HG02981 (cell line): ENCODE results near the gene MAML2.
"Not testable (repeated sequence)": the region's sequence is repeated elsewhere in the genome, so short reads cannot be mapped to it uniquely, and the experiment has no call there.

Experiments
- ATAC-seq: cut with Tn5 transposase; IDR thresholded peaks from one replicate; pipeline ENCODE4 v1.9.1; 2021; ENCODE audit warnings: mild to moderate bottlenecking, moderate library complexity; ENCODE audit not compliant: unreplicated experiment

The MAML2 gene

DNA sequence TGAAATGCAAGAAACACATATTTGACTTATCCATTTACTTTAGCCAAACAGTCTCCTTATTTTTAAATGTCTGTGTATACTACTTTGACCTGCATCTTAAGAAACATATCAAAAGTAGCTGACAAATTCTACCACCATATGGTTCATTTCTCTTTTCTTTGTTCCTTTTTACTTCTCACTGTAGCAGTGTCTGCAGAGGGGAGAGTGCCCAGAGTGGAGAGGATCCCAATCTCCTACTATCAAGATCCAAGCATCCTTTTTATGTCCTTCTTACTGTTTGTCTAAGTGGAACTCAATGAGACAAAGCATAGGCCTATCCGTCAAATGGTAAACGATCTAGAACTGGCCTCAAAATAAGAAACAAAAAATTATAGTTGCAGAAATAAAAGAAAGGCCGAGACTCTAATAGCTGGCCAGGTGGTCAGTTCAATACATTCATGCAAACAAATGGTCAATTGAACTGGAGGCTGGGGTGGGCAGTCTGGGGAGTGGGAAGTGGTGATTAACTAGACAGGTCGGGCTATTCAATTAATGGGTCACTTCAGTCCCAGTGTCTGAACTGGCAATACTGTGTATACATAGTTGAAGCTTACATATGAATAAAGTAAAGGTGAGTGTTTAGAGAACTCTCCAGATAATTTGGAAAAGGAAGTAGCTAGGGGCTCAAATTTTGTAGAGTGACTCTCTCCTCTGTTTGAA, 149.1 kb downstream of the MAML2 start:
- ATAC-seq = no peak

- ATAC-seq = no peak
These were observed 151.2 kb downstream of the MAML2 start for GRCh38 chr11:96191752-96192151.

DNA sequence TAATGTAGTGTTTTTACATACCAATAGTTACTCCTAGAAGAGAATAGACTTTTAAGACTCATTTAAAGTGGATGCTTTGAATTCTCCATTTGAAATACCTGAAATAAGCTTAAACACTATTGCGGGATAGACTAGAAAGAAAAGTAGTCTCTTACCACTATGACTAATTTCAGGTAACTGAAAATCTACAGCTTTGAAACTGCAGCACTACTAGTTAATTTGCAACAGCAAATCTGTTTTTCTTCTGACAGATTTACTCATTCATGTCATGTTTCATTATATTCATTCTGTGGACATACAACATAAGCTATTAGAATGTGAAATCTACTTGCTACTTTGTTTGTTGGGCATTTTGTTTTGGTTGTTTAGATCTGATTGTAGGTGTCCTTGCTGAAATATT, 153.6 kb downstream of the MAML2 start:
- peak; percentile 37 for ATAC-seq

GRCh38 chr11:96188243-96189006, 154.6 kb downstream of the MAML2 start:
- peak; percentile 27 for ATAC-seq

- no peak for ATAC-seq
These were observed 155.2 kb downstream of the MAML2 start for GRCh38 chr11:96187822-96188221.

GRCh38 chr11:96186806-96187205, 156.2 kb downstream of the MAML2 start:
- no peak for ATAC-seq

DNA sequence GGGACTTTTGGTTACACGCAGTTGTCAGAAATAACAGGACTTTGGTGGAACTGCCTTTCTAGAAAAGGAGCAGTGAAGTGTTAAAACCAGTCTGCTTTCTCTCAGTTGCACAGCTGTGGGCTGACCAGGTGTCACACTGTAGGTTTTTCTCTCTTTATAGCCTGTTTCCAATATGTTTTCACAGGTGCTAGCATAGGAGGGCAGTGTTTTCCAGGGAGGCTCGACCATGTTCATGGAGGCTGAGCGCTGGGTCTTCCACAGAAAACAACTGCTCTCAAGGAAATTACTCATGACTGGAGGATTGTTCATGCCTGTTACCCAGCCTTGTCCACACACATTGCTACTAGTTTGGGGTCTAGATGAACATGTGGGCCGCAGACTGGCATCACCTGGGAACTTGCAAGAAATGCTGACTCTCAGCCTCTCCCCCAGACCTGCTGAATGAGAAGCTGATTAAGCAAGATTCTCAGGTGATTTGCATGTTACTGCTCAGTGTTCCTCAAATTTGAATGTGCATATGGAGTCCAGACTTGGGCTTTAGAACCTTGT, 157.7 kb downstream of the MAML2 start:
- ATAC-seq = peak; percentile 55

DNA sequence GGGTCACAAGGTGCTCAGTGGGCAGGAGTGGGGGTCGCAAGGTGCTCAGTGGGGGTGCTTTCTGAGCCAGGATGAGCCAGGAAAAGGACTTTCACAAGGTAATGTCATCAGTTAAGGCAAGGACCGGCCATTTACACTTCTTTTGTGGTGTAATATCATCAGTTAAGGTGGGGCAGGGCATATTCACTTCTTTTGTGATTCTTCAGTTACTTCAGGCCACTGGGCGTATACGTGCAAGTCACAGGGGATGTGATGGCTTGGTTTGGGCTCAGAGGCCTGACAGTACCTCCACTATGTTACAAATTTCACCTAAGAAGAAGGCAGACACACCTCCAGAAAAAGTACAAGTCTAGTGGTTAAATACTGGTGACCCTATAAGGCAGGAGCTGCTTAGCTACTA, 162.1 kb downstream of the MAML2 start:
- not testable (repeated sequence) for ATAC-seq

- peak; percentile 49 for ATAC-seq
These were observed 162.7 kb downstream of the MAML2 start for GRCh38 chr11:96180341-96180740.

GRCh38 chr11:96179905-96180304, 163.1 kb downstream of the MAML2 start:
- ATAC-seq = peak; percentile 50

GRCh38 chr11:96178887-96179279, 164.1 kb downstream of the MAML2 start:
- ATAC-seq = no peak

GRCh38 chr11:96178049-96178886, 164.7 kb downstream of the MAML2 start:
- ATAC-seq = no peak

- ATAC-seq = no peak
These were observed 165.8 kb downstream of the MAML2 start for GRCh38 chr11:96177146-96177545.

DNA sequence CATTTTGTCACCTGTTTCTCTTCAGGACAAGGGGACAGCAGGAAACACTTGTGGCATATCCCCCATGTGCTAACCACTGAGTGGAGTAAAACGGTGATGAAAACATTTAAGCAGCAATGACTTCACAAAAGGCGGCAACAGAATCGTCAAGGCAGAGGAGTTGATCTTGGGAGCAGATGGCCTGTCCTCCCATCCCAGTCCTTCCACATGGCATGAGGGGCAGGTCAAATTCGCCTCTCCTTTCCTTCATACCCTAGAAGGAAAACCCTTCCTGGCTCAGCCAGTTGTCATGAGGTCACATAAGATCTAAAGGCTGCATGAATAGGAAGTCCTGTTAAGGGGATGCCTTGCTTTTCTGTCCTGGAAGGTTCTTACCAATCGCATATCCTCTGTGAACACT, 169.1 kb downstream of the MAML2 start:
- ATAC-seq = no peak

DNA sequence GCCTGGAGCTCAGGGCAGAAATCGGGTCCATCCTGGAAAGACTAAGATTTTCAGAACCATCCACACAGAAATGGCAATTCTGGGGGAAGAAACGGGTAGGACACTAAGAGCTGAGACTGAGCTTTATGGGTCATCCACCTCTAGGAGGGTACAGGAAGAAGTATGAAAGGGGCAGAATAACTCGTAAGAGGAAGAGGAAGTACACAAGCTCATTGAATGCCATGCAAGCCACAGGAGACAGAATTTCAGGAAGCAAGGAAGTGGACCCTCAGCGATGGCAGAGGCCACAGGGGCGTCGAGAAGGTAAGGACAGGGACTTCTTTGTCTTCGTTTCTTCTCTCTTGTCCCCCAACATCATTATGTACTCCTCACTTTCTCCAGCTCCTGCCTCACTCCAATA, 169.6 kb downstream of the MAML2 start:
- ATAC-seq = no peak

GRCh38 chr11:96172604-96173003, 170.4 kb downstream of the MAML2 start:
- ATAC-seq = no peak

DNA sequence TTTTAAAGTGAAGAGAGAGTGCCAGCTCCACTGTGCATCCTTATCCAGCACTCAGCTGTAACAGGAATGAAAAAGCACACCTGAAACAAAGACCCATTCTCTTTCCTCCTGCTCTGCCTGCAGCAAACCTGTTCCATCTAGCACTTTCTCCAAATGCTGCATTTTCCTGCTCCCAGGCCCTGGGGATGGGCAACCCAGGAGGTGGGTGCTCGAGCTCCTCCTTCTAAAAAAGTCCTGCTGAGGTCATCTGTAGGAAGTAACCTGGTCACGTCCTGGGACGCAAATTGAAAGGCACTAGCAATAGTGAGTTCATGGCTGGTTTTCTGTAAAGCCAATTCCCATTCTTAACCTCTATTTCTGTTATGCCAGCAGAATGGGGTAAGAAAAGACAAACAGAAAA, 173.7 kb downstream of the MAML2 start:
- no peak for ATAC-seq

DNA sequence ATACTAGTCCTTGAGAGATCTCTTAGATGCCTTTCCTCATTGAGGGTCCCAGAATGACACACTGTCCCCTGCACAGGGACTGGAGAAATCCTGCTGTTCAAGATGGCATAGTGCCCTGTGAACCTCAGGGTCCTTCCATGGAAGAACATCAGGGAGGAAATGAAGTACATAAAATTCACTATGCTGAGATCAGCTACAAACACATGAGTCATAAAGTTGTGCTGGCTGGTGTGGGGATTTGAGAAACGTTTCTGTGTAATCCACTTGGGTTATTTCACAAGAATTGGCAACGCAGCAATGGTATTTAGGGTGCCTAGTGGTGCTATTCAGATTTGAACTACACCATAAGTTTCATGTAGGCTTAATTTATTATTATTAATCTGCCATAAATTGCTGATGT, 174.4 kb downstream of the MAML2 start:
- no peak for ATAC-seq

GRCh38 chr11:96167787-96168186, 175.2 kb downstream of the MAML2 start:
- ATAC-seq = no peak

- ATAC-seq = no peak
These were observed 175.7 kb downstream of the MAML2 start for GRCh38 chr11:96167203-96167758.
